ENCODE measurements around the gene CHD9NB.

Gene CHD9NB

GRCh38 chr16:53092284-53092683, 39.6 kb upstream of the CHD9NB start:
- H2AFZ ChIP-seq (ENCODE audit: low read depth) = no peak overlapping the region
- no peak overlapping the region for H3K4me2 ChIP-seq

DNA sequence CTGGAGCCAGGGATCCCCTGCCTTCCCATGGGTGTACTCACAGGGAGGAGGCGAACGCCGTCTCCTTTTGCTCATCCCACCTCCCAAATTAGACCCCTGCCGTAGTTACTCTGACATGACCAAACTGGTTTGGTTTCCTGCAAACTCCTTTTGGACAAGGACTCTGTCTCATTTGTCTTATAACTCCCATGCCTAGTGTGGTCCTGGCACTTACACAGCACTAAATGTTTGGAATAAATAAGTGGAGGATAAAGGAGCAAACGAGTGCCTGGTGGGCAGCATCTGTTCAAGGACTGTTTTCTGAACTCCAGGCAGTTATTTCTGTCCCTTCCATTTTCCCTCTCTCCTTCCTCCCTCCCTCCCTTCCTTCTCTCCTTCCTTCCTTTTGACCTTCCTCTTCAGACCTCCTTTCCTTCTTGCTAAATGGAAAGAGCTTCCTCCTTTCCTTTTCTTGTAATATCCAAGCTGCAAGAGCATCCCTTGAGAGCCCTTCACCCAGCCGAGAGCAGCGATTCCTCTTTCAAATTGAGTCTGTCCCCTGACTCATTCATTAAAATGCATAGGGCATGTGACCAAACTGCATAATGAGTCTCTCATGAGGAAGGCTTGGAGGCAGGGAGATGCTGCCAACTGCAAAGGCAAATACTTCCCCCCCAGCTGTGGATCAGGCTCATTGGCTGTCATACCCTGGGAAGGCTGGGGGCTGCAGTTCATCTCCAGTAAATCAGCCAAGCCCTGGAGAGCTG, 38.9 kb upstream of the CHD9NB start:
- Histone ChIP-seq H3K4me2 (no peak overlapping the region), H2AFZ (ENCODE audit: low read depth) (no peak overlapping the region), H3K27ac (no peak overlapping the region), H3K79me2 (ENCODE audit: insufficient read depth, low read depth) (peaks cover 15% of the 10 kb centered on the region; the same call in 1 of the 2 replicates), H3K36me3 (ENCODE audit: insufficient read depth) (no peaks in the 10 kb centered on the region), H3K4me1 (ENCODE audit: low read depth, poor library complexity, severe bottlenecking) (peaks cover 39% of the 10 kb centered on the region), H3K4me3 (IDR thresholded peaks at IDR 0.05; ENCODE audit: insufficient read depth, low read depth, low read length) (no peak overlapping the region), H4K20me1 (ENCODE audit: insufficient read depth) (no peaks in the 10 kb centered on the region), H3K27me3 (ENCODE audit: insufficient read depth, low read depth) (no peaks in the 10 kb centered on the region), H3K9ac (no peak overlapping the region)
- TF ChIP-seq, protein P1, sequence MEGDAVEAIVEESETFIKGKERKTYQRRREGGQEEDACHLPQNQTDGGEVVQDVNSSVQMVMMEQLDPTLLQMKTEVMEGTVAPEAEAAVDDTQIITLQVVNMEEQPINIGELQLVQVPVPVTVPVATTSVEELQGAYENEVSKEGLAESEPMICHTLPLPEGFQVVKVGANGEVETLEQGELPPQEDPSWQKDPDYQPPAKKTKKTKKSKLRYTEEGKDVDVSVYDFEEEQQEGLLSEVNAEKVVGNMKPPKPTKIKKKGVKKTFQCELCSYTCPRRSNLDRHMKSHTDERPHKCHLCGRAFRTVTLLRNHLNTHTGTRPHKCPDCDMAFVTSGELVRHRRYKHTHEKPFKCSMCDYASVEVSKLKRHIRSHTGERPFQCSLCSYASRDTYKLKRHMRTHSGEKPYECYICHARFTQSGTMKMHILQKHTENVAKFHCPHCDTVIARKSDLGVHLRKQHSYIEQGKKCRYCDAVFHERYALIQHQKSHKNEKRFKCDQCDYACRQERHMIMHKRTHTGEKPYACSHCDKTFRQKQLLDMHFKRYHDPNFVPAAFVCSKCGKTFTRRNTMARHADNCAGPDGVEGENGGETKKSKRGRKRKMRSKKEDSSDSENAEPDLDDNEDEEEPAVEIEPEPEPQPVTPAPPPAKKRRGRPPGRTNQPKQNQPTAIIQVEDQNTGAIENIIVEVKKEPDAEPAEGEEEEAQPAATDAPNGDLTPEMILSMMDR (conservative IDR thresholded peaks at IDR 0.05; ENCODE audit: low read depth, low read length) = no peak

More at GRCh38 chr16:53092284-53092683, 39.6 kb upstream of the CHD9NB start:
- Histone ChIP-seq H3K9ac (no peak overlapping the region), H3K36me3 (ENCODE audit: insufficient read depth) (no peaks in the 10 kb centered on the region), H3K4me3 (IDR thresholded peaks at IDR 0.05; ENCODE audit: insufficient read depth, low read depth, low read length) (no peak overlapping the region), H3K27me3 (ENCODE audit: insufficient read depth, low read depth) (no peaks in the 10 kb centered on the region), H4K20me1 (ENCODE audit: insufficient read depth) (no peaks in the 10 kb centered on the region), H3K27ac (no peak overlapping the region), H3K4me1 (ENCODE audit: low read depth, poor library complexity, severe bottlenecking) (peaks cover 44% of the 10 kb centered on the region), H3K79me2 (ENCODE audit: insufficient read depth, low read depth) (peaks cover 15% of the 10 kb centered on the region; the same call in 1 of the 2 replicates)
- TF ChIP-seq, protein P1 (conservative IDR thresholded peaks at IDR 0.05; ENCODE audit: low read depth, low read length) = no peak

DNA sequence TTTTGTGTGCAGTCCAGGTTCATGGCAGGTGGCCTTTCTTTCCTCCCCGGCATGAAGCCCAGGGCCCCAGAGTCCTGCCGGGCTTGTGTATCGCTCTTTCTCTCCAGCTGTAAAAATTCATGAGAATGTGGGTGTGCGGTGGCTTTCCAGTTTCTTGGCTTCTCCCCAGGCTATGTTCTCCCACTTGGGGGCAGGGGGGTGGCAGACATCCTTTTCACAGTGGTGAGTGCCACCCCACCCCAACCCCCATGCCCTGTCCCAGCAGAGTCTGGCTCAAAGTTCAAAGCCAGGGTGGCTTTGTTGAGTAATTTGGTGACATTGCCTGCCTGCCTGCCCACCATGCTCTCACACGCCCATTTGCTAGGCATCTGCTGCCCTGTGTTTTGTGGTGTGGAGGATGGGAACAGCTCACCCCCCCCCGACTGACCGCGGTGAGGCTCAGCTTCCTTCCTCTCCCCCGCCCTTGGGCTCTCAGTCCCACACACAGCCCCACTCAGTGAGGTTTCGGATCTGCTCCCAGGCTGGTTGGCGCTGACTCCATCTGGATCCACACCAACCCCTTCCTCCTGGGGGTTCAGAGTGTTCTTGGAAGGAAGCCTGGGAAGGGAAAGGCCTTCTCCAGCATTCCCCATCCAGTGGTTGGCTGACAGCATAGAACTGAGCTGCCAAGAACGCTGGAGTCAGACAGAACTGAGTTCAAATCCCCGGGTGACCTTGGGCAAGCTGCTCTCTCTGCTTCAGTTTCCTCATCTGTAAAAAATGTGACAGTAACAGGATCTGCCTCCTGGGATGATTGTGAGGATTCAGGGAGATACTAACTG, 38.1 kb upstream of the CHD9NB start:
- H3K79me2 ChIP-seq (ENCODE audit: insufficient read depth, low read depth) = peaks cover 15% of the 10 kb centered on the region; the same call in 1 of the 2 replicates
- no peaks in the 10 kb centered on the region for H3K36me3 ChIP-seq (ENCODE audit: insufficient read depth)
- no peak overlapping the region for H3K27ac ChIP-seq
- H3K4me1 ChIP-seq (ENCODE audit: low read depth, poor library complexity, severe bottlenecking) = peaks cover 32% of the 10 kb centered on the region
- H2AFZ ChIP-seq (ENCODE audit: low read depth) = no peak overlapping the region
- no peak overlapping the region for H3K4me3 ChIP-seq (IDR thresholded peaks at IDR 0.05; ENCODE audit: insufficient read depth, low read depth, low read length)
- H3K4me2 ChIP-seq = no peak overlapping the region
- no peaks in the 10 kb centered on the region for H4K20me1 ChIP-seq (ENCODE audit: insufficient read depth)
- no peaks in the 10 kb centered on the region for H3K27me3 ChIP-seq (ENCODE audit: insufficient read depth, low read depth)
- TF ChIP-seq, protein P1 (conservative IDR thresholded peaks at IDR 0.05; ENCODE audit: low read depth, low read length) = no peak
- H3K9ac ChIP-seq = no peak overlapping the region

- H3K4me1 ChIP-seq (ENCODE audit: low read depth, poor library complexity, severe bottlenecking) = peaks cover 32% of the 10 kb centered on the region
- peaks cover 9% of the 10 kb centered on the region; the same call in 1 of the 2 replicates for H3K79me2 ChIP-seq (ENCODE audit: insufficient read depth, low read depth)
- TF ChIP-seq, protein P1 (conservative IDR thresholded peaks at IDR 0.05; ENCODE audit: low read depth, low read length) = no peak
- no peak overlapping the region for H3K4me2 ChIP-seq
- H3K27me3 ChIP-seq (ENCODE audit: insufficient read depth, low read depth) = no peaks in the 10 kb centered on the region
- H3K4me3 ChIP-seq (IDR thresholded peaks at IDR 0.05; ENCODE audit: insufficient read depth, low read depth, low read length) = no peak overlapping the region
- H3K36me3 ChIP-seq (ENCODE audit: insufficient read depth) = no peaks in the 10 kb centered on the region
- no peak overlapping the region for H3K27ac ChIP-seq
- H2AFZ ChIP-seq (ENCODE audit: low read depth) = no peak overlapping the region
- no peak overlapping the region for H3K9ac ChIP-seq
- H4K20me1 ChIP-seq (ENCODE audit: insufficient read depth) = no peaks in the 10 kb centered on the region
Measured at GRCh38 chr16:53090286-53090590, 37.5 kb upstream of the CHD9NB start.

All from KMS-11 (cell line).